ENCODE results near the gene ITK.

- no peak for TF ChIP-seq POLR2A (IDR thresholded peaks at IDR 0.05)
- TF ChIP-seq CTCF (IDR thresholded peaks at IDR 0.05) = no peak
These were observed 109.7 kb downstream of the ITK start for GRCh38 chr5:157290156-157290980.

Measured in testis (tissue), 2 donors.